Ovary (tissue), 9 donors: ENCODE results near the gene NPTXR. TPM values are rescaled to one million over a fixed set of nuclear protein-coding genes. Genes with fewer than 3 reads are reported as not detected.

Experiments used
- DNase-seq, 5 donors: peaks; one replicate each; pipeline ENCODE4 v3.0.0-alpha.2; 2019 to 2020
- H3K27ac ChIP-seq, 2 donors: fragments of 200-600 bp; one replicate each; pipeline versions ENCODE4 v1.5.1 to v1.8.0; 2019 to 2022
- H3K27me3 ChIP-seq: fragments of 200-600 bp; one replicate; pipeline ENCODE4 v1.8.0; 2022
- H3K36me3 ChIP-seq: fragments of 200-600 bp; sonication (generic); one replicate; pipeline ENCODE4 v1.5.1; 2019
- H3K4me1 ChIP-seq: one replicate; pipeline ENCODE4 v1.8.1; 2013; ENCODE audit warnings: mild to moderate bottlenecking, moderate library complexity; ENCODE audit not compliant: insufficient read depth
- H3K4me3 ChIP-seq: fragments of 200-600 bp; sonication (generic); one replicate; pipeline ENCODE4 v1.5.1; 2017
- H3K9me3 ChIP-seq, 2 donors: fragments of 200-600 bp in 1 of 2; sonication (generic) in 1 of 2; one replicate each; pipeline versions ENCODE4 v1.5.1 to v1.8.1; 2013 to 2019; ENCODE audit warnings: mild to moderate bottlenecking in 1 of 2, moderate library complexity in 1 of 2
- EP300 ChIP-seq: sonication (generic); formaldehyde crosslinking; IDR thresholded peaks from one replicate; pipeline ENCODE4 v1.6.1; 2017; ENCODE audit warnings: antibody characterized with exemption
- POLR2A ChIP-seq: fragments of 450-650 bp; IDR thresholded peaks from one replicate; pipeline ENCODE4 v1.6.1; 2017; ENCODE audit warnings: antibody characterized with exemption, mild to moderate bottlenecking, moderate library complexity
- WGBS, 3 donors: extraction: QIAGEN DNeasy Blood & Tissue Kit in 1 of 3; methylation state at CpG; one replicate each; pipeline versions ENCODE4 v1.1.5 to v1.1.7; 2013 to 2017; 5-methylcytosine and 5-hydroxymethylcytosine counted together
- intact Hi-C, 4 donors: fragments of 100-400 bp; cut with DNase I; formaldehyde crosslinking; loops; one replicate each; pipeline versions ENCODE4 v1.11.0 to v1.15.1; 2022 to 2023
- polyA plus RNA-seq, 2 donors: library from polyadenylated mRNA; stranded (reverse); fragments of 200-250 nt in 1 of 2; fragments of 350-450 nt in 1 of 2; fragmentation: Illumina TruSeq in 1 of 2; extraction: RNeasy Lipid Tissue Mini Kit (QIAGEN cat#74804) in 1 of 2; gene quantifications; one replicate each; pipeline ENCODE4 v1.2.3, GENCODE V29; 2013 to 2014
- total RNA-seq, 7 donors: library from RNA; depleted of rRNA in 2 of 7; stranded (reverse); fragments of >200 nt in 2 of 7; fragmentation: NEBNext Ultra II Directional in 3 of 7; extraction: Animal tissue kit (Norgen Biotek cat#: 25700) in 3 of 7; gene quantifications; one replicate each; pipeline versions ENCODE4 v1.1.0 to v1.2.4, GENCODE V29; 2016 to 2023
- TF ChIP-seq, protein P1 (sequence below), 3 donors: fragments of 450-650 bp in 2 of 3; fragments of 200-600 bp in 1 of 3; IDR thresholded peaks; one replicate each; pipeline versions ENCODE4 v1.5.1 to v1.8.0; 2016 to 2022; ENCODE audit warnings: antibody characterized with exemption in 3 of 3, mild to moderate bottlenecking in 1 of 3
- donor health status: DM: no; HTN: no; CAD: no; lungs with moderate emphysema.
- donor health status: DM: no; HTN: no; CAD: no.
- donor health status: Bipolar disorder and iron deficiency.
- donor health status: DM: yes; HTN: yes; CAD: no.
- donor health status: DM: no; HTN: no; CAD: no.
- donor health status: DM: yes; HTN: yes; CAD: no.

Gene NPTXR
- total and polyA plus RNA-seq, 9 donors: 5.2 to 23.1 (median 14.9) TPM

- intact Hi-C loops: loop anchor here (5.0 to 10.0 kb wide), 7 partner anchors 62 to 659 kb away; partner anchors contain the start of gene ATF4 (in 1 of the 4)
- Histone ChIP-seq H3K27me3 (no peaks in the 10 kb centered on the region), H3K4me3 (no peak overlapping the region), H3K27ac (peak overlapping the region; percentile 58 to 65), H3K4me1 (peaks cover 30% of the 10 kb centered on the region), H3K9me3 (no peaks in the 10 kb centered on the region), H3K36me3 (no peaks in the 10 kb centered on the region)
- TF ChIP-seq POLR2A (no peak), EP300 (no peak)
- TF ChIP-seq, protein P1, sequence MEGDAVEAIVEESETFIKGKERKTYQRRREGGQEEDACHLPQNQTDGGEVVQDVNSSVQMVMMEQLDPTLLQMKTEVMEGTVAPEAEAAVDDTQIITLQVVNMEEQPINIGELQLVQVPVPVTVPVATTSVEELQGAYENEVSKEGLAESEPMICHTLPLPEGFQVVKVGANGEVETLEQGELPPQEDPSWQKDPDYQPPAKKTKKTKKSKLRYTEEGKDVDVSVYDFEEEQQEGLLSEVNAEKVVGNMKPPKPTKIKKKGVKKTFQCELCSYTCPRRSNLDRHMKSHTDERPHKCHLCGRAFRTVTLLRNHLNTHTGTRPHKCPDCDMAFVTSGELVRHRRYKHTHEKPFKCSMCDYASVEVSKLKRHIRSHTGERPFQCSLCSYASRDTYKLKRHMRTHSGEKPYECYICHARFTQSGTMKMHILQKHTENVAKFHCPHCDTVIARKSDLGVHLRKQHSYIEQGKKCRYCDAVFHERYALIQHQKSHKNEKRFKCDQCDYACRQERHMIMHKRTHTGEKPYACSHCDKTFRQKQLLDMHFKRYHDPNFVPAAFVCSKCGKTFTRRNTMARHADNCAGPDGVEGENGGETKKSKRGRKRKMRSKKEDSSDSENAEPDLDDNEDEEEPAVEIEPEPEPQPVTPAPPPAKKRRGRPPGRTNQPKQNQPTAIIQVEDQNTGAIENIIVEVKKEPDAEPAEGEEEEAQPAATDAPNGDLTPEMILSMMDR (IDR thresholded peaks at IDR 0.05): no peak
- DNase-seq: peak in 3 of 5 donors; percentile 29 to 62 (median 31)
- WGBS, 3 donors: 59 to 66% (median 66%) methylated on average over 19 to 20 of the region's 20 CpGs
Measured at GRCh38 chr22:38865201-38866023, 21.6 kb upstream of the NPTXR start.

DNA sequence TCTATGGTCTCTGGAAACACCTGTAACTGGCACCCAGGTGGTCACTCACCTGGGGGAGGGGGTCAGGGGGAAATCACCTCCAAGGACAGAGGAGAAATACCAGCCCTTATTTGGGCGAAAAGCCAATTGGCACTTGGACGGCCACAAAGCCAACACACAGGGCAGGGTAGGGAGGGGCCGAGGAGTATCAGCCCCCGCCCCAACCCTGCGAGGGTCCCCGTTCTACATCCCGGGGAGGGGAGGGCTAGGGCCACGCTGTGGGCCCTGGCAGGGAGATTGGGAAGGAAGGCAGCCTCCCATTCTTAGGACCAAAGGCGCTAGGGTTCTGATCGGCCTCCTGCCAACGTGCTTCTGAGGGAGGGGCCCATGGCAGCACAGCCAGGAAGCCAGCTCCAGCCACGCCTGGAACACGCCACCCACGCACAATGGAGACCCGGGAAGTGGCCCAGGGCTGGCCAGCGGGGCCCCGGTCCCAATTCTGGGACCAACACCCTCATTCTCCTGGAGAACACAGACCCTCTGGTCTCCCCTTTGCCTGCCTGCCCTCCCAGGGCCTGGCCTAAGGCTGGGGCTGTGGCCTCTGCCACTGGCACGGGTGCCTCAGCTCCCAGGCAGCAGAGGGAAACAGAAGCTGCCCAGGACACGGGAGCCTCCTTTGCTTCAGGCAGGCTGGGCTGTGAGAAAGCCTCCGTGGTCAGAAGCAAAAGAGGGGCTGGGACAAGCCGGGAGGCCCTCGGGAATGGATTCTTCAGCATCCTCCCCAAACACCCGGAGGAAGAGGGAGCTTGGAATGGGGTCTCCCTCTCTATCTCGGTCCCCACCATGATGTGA lies 20.7 kb upstream of the NPTXR start:
- 24 to 35% (median 24%) methylated on average over 14 to 24 of the region's 24 CpGs for WGBS, 3 donors
- no peak for TF ChIP-seq POLR2A
- TF ChIP-seq, protein P1 (IDR thresholded peaks at IDR 0.05): no peak
- no peak for TF ChIP-seq EP300
- DNase-seq: peak; percentile 52 to 75 (median 65)
- Histone ChIP-seq H3K27me3 (no peaks in the 10 kb centered on the region), H3K9me3 (no peaks in the 10 kb centered on the region), H3K27ac (peak overlapping the region; percentile 58 to 65), H3K36me3 (no peaks in the 10 kb centered on the region), H3K4me1 (peaks cover 30% of the 10 kb centered on the region), H3K4me3 (no peak overlapping the region)
- intact Hi-C loops: loop anchor here (5.0 to 10.0 kb wide), 8 partner anchors 63 to 660 kb away; partner anchors contain the start of gene ATF4 (in 1 of the 4)

GRCh38 chr22:38863531-38864131 lies 19.8 kb upstream of the NPTXR start:
- DNase-seq: peak in 2 of 5 donors; percentile 22 to 23
- H3K4me3 ChIP-seq: no peak overlapping the region
- no peak for TF ChIP-seq POLR2A
- 70 to 76% (median 76%) methylated on average over 11 to 12 of the region's 12 CpGs for WGBS, 3 donors
- intact Hi-C loops: loop anchor here (5.0 to 10.0 kb wide), 4 partner anchors 91 to 661 kb away; partner anchors contain the start of gene ATF4 (in 1 of the 4)
- H3K4me1 ChIP-seq: peaks cover 27% of the 10 kb centered on the region
- no peaks in the 10 kb centered on the region for H3K27me3 ChIP-seq
- no peaks in the 10 kb centered on the region for H3K36me3 ChIP-seq
- no peaks in the 10 kb centered on the region for H3K9me3 ChIP-seq
- H3K27ac ChIP-seq: no peak overlapping the region

GRCh38 chr22:38862375-38863329 lies 18.8 kb upstream of the NPTXR start:
- Histone ChIP-seq H3K4me1 (peaks cover 27% of the 10 kb centered on the region), H3K27me3 (no peaks in the 10 kb centered on the region), H3K36me3 (no peaks in the 10 kb centered on the region), H3K4me3 (no peak overlapping the region), H3K27ac (peak overlapping the region in 1 of 2 donors; percentile 62), H3K9me3 (no peaks in the 10 kb centered on the region)
- TF ChIP-seq, protein P1 (IDR thresholded peaks at IDR 0.05): no peak
- no peak for TF ChIP-seq EP300
- no peak for TF ChIP-seq POLR2A
- intact Hi-C loops: loop anchor here (5.0 to 10.0 kb wide), 4 partner anchors 90 to 662 kb away; partner anchors contain the start of gene ATF4 (in 1 of the 4)
- 36 to 41% (median 36%) methylated on average over 14 of the region's 14 CpGs for WGBS, 3 donors
- DNase-seq: peak; percentile 79 to 90 (median 87)
